Measurements from ENCODE around the gene IL17RD. TPM values are rescaled to one million over a fixed set of nuclear protein-coding genes. Genes with fewer than 3 reads are reported as not detected.

IL17RD gene
- total RNA-seq, 1 experiment from 2014 or later, result 31.7 TPM

GRCh38 chr3:57081173-57081572 is 84.0 kb downstream of the IL17RD start:
- H4K91ac ChIP-seq (ENCODE audit: insufficient read length, low read depth, low read length), result no peak overlapping the region
- H2AK5ac ChIP-seq (ENCODE audit: insufficient read length, low read length), result no peak overlapping the region
- no peak overlapping the region for H3K4me2 ChIP-seq (ENCODE audit: insufficient read depth, insufficient read length, low read length)
- no peaks in the 10 kb centered on the region for H3K9me3 ChIP-seq (ENCODE audit: control insufficient read depth, low read depth, low read length)
- Mint-ChIP-seq H3K27me3 (ENCODE audit: low read depth) (peaks cover 43% of the 10 kb centered on the region), H3K36me3 (ENCODE audit: insufficient read depth in 1 of 3, low read depth in 3 of 3) (peaks cover 0 to 4% (median 0%) of the 10 kb centered on the region in 3 experiments; a peak in 1 of 7 replicates), H3K4me3 (no peak overlapping the region), H3K27ac (no peak overlapping the region), H3K9me3 (no peaks in the 10 kb centered on the region), H3K4me1 (peaks cover 11 to 15% of the 10 kb centered on the region in 2 experiments)
- H3K23me2 ChIP-seq (ENCODE audit: insufficient read length, low read depth, low read length, poor library complexity, severe bottlenecking), result no peaks in the 10 kb centered on the region
- H3T11ph ChIP-seq (ENCODE audit: low read length), result no peak overlapping the region
- no peaks in the 10 kb centered on the region for H3K4me1 ChIP-seq (ENCODE audit: insufficient read depth, low read length)
- H3K56ac ChIP-seq (ENCODE audit: insufficient read length, low read depth, low read length), result no peak overlapping the region
- no peak overlapping the region for H3K23ac ChIP-seq (ENCODE audit: insufficient read length, low read depth, low read length)
- H3K27me3 ChIP-seq (ENCODE audit: insufficient read depth, low read length), result no peaks in the 10 kb centered on the region; the same call in 1 of the 2 replicates
- H3K79me2 ChIP-seq (ENCODE audit: insufficient read depth, low read length), result no peaks in the 10 kb centered on the region
- H2BK15ac ChIP-seq (ENCODE audit: low read depth, low read length), result no peak overlapping the region
- no peaks in the 10 kb centered on the region for H4K20me1 ChIP-seq (ENCODE audit: control insufficient read depth, insufficient read depth, insufficient read length)
- no CpG with 5 or more reads among the region's 3 CpGs for WGBS (ENCODE audit: extremely low coverage, insufficient read length, low lambda C conversion rate)
- H4K5ac ChIP-seq (ENCODE audit: insufficient read length, low read depth, low read length), result no peak overlapping the region
- no peak overlapping the region for H3K4ac ChIP-seq (ENCODE audit: low read depth, low read length)
- no peak overlapping the region for H2AFZ ChIP-seq (ENCODE audit: low read length)
- no peak overlapping the region for H3K9ac ChIP-seq (ENCODE audit: extremely low read depth, insufficient read length, low read length)
- DNase-seq, result no peak
- H3K18ac ChIP-seq (ENCODE audit: insufficient read length, low read depth, low read length), result no peak overlapping the region
- H2BK12ac ChIP-seq (ENCODE audit: insufficient read length, low read depth, low read length), result no peak overlapping the region
- no peak overlapping the region for H2BK20ac ChIP-seq (ENCODE audit: low read depth, low read length, poor library complexity, severe bottlenecking)
- no peak for TF ChIP-seq CTCF (conservative IDR thresholded peaks at IDR 0.05)
- H3K14ac ChIP-seq (ENCODE audit: insufficient read depth, low read length), result no peak overlapping the region
- H2BK5ac ChIP-seq (ENCODE audit: insufficient read length, low read length), result no peak overlapping the region
- H3K79me1 ChIP-seq (ENCODE audit: insufficient read depth, low read depth, low read length, poor library complexity, severe bottlenecking), result no peaks in the 10 kb centered on the region
- H2BK120ac ChIP-seq (ENCODE audit: low read depth, low read length, poor library complexity, severe bottlenecking), result no peak overlapping the region
- H3K27ac ChIP-seq (ENCODE audit: insufficient read length, low read depth, low read length), result no peak overlapping the region
- no peak overlapping the region for H4K8ac ChIP-seq (replicated peaks; ENCODE audit: insufficient read length, low read depth, low read length)
